ENCODE measurements around the gene CD2AP. TPM values are rescaled to one million over a fixed set of nuclear protein-coding genes. Genes with fewer than 3 reads are reported as not detected.

Gene CD2AP
- total and polyA plus RNA-seq, 2 of the 8 experiments (the other 6 are each of a cell fraction or from before 2014, with no cell fraction given), result 8.6 to 75.6 TPM

DNA sequence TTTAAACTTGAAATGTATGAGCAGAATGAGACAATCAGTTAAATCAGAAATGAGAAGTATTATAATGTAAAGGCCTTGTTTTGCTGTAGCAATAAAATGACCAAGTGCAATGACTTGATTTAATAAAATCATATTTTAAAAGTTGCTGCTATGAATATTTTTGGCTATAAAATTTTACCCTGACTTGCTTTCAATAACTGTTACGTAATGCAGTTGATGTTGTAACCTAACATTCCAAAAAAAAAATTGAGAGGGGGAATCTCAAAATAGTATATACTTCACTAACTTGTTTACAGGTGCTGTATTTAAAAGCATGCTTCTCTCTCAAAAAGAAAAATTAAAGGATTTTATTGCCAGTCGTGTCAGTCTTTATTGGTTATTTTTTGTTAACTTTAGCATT lies 149.2 kb downstream of the CD2AP start:
- DNase-seq (ENCODE audit: low read depth in 1 of 2, low spot score in 2 of 2) (no peak), FAIRE-seq (no peak)
- H2AFZ ChIP-seq (ENCODE audit: low read length), result no peak overlapping the region
- H2BK120ac ChIP-seq (replicated peaks; ENCODE audit: low read depth, low read length), result no peak overlapping the region
- H3K4me2 ChIP-seq (ENCODE audit: insufficient read depth in 1 of 2, low read depth in 2 of 2, low read length in 2 of 2), result no peak overlapping the region
- no peak overlapping the region for H3K23ac ChIP-seq (ENCODE audit: insufficient read length)
- ChIA-PET POLR2A (ENCODE audit: partially characterized antibody) (interaction anchor here (0.6 kb wide), 1 partner anchor 443 kb away, joined by 3 read pairs; no protein-coding TSS in a partner anchor), CTCF (ENCODE audit: partially characterized antibody) (interaction anchor here (0.6 kb wide), 1 partner anchor 175 kb away, joined by 3 read pairs; no protein-coding TSS in a partner anchor)
- H2AK5ac ChIP-seq (ENCODE audit: low read depth, low read length), result no peak overlapping the region
- H3K23me2 ChIP-seq (ENCODE audit: low read depth, low read length), result no peaks in the 10 kb centered on the region; the same call in 1 of the 2 replicates
- no peak for TF ChIP-seq KDM5A (IDR thresholded peaks at IDR 0.05; ENCODE audit: low read length)
- TF ChIP-seq CBX8 (IDR thresholded peaks at IDR 0.05; ENCODE audit: borderline replicate concordance, low read depth, low read length), result no peak
- no peak for TF ChIP-seq EP300 (IDR thresholded peaks at IDR 0.05; ENCODE audit: borderline replicate concordance in 1 of 2, low read depth in 2 of 2, low read length in 2 of 2)
- no peak for TF ChIP-seq SUZ12 (IDR thresholded peaks at IDR 0.05; ENCODE audit: low read length)
- no peak for TF ChIP-seq NRF1 (IDR thresholded peaks at IDR 0.05; ENCODE audit: low read depth, low read length)
- no peak for TF ChIP-seq CREB1 (IDR thresholded peaks at IDR 0.05)
- TF ChIP-seq CHD2 (IDR thresholded peaks at IDR 0.05; ENCODE audit: low read length), result no peak
- no peak for TF ChIP-seq JUN (IDR thresholded peaks at IDR 0.05; ENCODE audit: low read depth, low read length)
- no peak overlapping the region for H3K27ac ChIP-seq (ENCODE audit: low read depth, low read length)
- H3K56ac ChIP-seq (replicated peaks; ENCODE audit: insufficient read length, low read depth, low read length), result no peak overlapping the region
- no peak overlapping the region for H2BK12ac ChIP-seq (ENCODE audit: low read depth, low read length)
- H3K9me3 ChIP-seq (ENCODE audit: insufficient read depth in 2 of 2, low read depth in 1 of 2, low read length in 1 of 2), result no peaks in the 10 kb centered on the region
- H2BK20ac ChIP-seq (ENCODE audit: low read length), result no peak overlapping the region
- H3K79me1 ChIP-seq (ENCODE audit: low read depth, low read length), result no peaks in the 10 kb centered on the region
- WGBS, 2 experiments (ENCODE audit: extremely low coverage in 1 of 2, insufficient coverage in 1 of 2, insufficient read length in 1 of 2, insufficient replicate concordance in 2 of 2, low coverage in 1 of 2, low lambda C conversion rate in 2 of 2, missing lambda C conversion rate in 1 of 2), result 87% methylated on average over 2 of the region's 2 CpGs; no CpG with 5 or more reads in 1 of the 2 experiments
- no peak overlapping the region for H2BK15ac ChIP-seq (ENCODE audit: low read length)
- H3K4me3 ChIP-seq (ENCODE audit: extremely low read depth in 1 of 4, insufficient read depth in 2 of 4, low read depth in 3 of 4, low read length in 4 of 4), result no peak overlapping the region
- no peak overlapping the region for H4K8ac ChIP-seq (ENCODE audit: extremely low read depth, insufficient read depth, low read length)
- H3K27me3 ChIP-seq (replicated peaks in 1 of 4; ENCODE audit: control insufficient read depth in 3 of 4, extremely low read depth in 1 of 4, insufficient read depth in 3 of 4, low read length in 3 of 4), result no peaks in the 10 kb centered on the region
- no peak overlapping the region for H2BK5ac ChIP-seq (ENCODE audit: low read depth, low read length)
- H3K9ac ChIP-seq (replicated peaks in 1 of 4; ENCODE audit: extremely low read depth in 1 of 4, low read depth in 3 of 4, low read length in 3 of 4), result no peak overlapping the region
- no peaks in the 10 kb centered on the region for H4K20me1 ChIP-seq (replicated peaks in 1 of 2; ENCODE audit: control insufficient read depth in 1 of 2, insufficient read depth in 2 of 2, low read length in 2 of 2)
- H4K91ac ChIP-seq (replicated peaks; ENCODE audit: insufficient read length, low read length), result no peak overlapping the region
- H3K79me2 ChIP-seq (ENCODE audit: control insufficient read depth in 1 of 2, insufficient read depth in 2 of 2, low read length in 2 of 2), result no peaks in the 10 kb centered on the region; a peak in 1 of 4 replicates
- H3K36me3 ChIP-seq (ENCODE audit: control insufficient read depth in 2 of 4, insufficient read depth in 4 of 4, low read length in 3 of 4), result peaks cover 0 to 22% (median 4%) of the 10 kb centered on the region in 4 experiments; a peak in 2 of 8 replicates
- no peak overlapping the region for H3K14ac ChIP-seq (ENCODE audit: insufficient read length)
- H3K18ac ChIP-seq (ENCODE audit: extremely low read depth, low read length), result no peak overlapping the region
- H4K5ac ChIP-seq (ENCODE audit: insufficient read length, low read depth, low read length), result no peak overlapping the region
- H3K4ac ChIP-seq (replicated peaks; ENCODE audit: insufficient read length, low read depth, low read length), result no peak overlapping the region
- H3K4me1 ChIP-seq (replicated peaks in 1 of 4; ENCODE audit: control insufficient read depth in 3 of 4, insufficient read depth in 4 of 4, low read length in 3 of 4), result no peaks in the 10 kb centered on the region
